HG03439 (cell line): Measurements from ENCODE around the gene TANGO2.

Source experiments
- ATAC-seq: cut with Tn5 transposase; IDR thresholded peaks from one replicate; pipeline ENCODE4 v1.9.1; 2021; ENCODE audit warnings: mild to moderate bottlenecking, moderate library complexity; ENCODE audit not compliant: unreplicated experiment

TANGO2 gene

GRCh38 chr22:20039683-20040325 lies 18.9 kb downstream of the TANGO2 start:
- ATAC-seq, result no peak

- ATAC-seq, result no peak
These were observed 19.7 kb downstream of the TANGO2 start for GRCh38 chr22:20040327-20041200.

- ATAC-seq, result no peak
These were observed 22.4 kb downstream of the TANGO2 start for GRCh38 chr22:20043057-20043996.

GRCh38 chr22:20043997-20044342 lies 23.1 kb downstream of the TANGO2 start:
- no peak for ATAC-seq

- ATAC-seq, result no peak
These were observed 23.7 kb downstream of the TANGO2 start for GRCh38 chr22:20044495-20045151.

- no peak for ATAC-seq
These were observed 25.8 kb downstream of the TANGO2 start for GRCh38 chr22:20046730-20047129.

DNA sequence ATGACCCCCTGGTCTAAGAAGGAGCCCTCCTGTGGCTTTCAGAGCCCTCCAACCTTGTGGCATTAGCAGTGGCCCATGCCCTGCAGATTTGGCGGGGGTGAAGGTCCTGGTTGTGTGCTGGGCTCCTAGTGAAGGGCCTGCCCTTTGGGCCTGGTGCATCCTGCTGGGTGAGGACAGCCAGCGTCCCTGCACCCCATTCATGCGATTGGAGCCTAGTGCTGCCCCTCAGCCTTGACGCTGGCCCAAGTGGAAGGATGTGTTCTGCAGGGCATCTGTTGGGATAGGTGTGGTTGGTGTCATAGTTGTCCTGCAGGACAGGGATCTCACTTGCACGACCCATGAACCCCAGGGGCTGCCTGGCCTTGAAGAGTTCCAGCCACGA lies 31.0 kb downstream of the TANGO2 start:
- no peak for ATAC-seq

GRCh38 chr22:20052309-20053259 lies 31.7 kb downstream of the TANGO2 start:
- ATAC-seq, result no peak

DNA sequence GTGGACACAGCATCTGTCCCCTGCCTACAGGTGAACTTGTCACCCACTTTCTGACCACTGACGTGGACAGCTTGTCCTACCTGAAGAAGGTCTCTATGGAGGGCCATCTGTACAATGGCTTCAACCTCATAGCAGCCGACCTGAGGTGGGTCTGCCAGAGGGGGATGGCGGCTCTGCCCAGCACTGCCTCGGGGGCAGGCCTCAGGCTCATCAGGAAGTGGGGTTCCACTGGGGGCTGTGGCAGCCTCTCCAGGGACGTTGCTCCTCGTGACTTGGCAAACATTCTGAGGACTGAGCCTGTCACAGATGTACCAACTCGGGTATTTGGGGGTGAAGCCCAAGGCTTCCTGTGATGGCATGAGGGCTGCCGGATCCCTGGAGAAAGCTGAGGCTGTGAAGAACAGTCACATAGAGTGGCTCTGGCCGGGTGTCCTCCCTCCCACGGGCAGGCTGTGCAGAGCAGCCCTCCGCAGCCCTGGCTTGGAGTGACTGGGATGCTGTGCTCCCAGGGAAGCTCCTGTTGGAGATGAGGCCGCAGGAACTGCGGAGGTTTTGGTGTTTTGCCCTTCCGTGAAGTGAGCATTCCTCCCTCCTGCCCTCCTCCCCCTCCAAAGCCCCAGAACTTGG lies 32.6 kb downstream of the TANGO2 start:
- ATAC-seq, result no peak

- no peak for ATAC-seq
These were observed 33.1 kb downstream of the TANGO2 start for GRCh38 chr22:20054034-20054427.

GRCh38 chr22:20054485-20054884 lies 33.6 kb downstream of the TANGO2 start:
- ATAC-seq, result no peak

GRCh38 chr22:20055144-20055543 lies 34.2 kb downstream of the TANGO2 start:
- no peak for ATAC-seq

DNA sequence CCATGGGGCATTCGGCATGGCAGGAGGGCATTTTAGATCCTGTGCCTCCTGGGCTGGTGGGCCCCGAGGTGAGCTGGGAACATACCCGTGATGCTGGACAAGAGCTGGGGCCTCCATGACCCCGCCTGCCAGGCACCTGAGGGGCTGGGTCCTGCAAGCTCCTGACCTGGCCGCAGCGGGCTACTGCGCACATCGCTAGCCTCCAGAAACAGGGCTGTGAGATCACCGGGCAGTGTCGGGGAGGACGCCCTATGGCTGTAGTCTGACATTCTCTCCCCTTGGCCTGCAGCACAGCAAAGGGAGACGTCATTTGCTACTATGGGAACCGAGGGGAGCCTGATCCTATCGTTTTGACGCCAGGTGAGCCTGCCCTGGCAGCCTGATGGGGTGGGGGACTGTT lies 34.7 kb downstream of the TANGO2 start:
- no peak for ATAC-seq

- no peak for ATAC-seq
These were observed 35.3 kb downstream of the TANGO2 start for GRCh38 chr22:20056161-20056560.

- no peak for ATAC-seq
These were observed 35.9 kb downstream of the TANGO2 start for GRCh38 chr22:20056696-20057386.

GRCh38 chr22:20057596-20058268 lies 36.8 kb downstream of the TANGO2 start:
- ATAC-seq, result no peak

GRCh38 chr22:20058989-20059770 lies 38.3 kb downstream of the TANGO2 start:
- no peak for ATAC-seq
